NCI-H446 (cell line): ENCODE results near the gene CMIP.
"Not testable (repeated sequence)": the region's sequence is repeated elsewhere in the genome, so short reads cannot be mapped to it uniquely, and the experiment has no call there.

Experiments
- DNase-seq, 2 experiments: peaks; one replicate each; lab custom pipeline; 2025; lab: John Stamatoyannopoulos, UW

CMIP gene

DNA sequence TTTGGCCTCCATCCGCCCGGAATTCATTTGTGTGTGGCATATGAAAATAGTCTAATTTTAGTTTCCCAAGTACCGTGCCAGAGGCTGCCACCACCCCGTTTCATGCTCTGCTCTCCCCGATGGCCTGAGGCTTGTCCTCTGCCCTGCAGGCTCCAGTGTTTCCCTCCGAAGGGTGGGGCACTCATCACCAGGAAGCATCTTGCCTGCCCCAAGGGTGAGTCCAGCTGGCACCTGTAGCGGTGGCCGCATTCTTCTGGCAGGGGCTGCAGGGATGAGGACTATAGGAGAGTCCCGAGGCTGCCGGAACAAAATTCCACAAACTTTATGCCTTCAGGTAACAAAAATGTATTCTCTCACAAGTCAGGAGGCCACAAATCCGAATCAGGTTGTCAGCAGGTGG lies 23.1 kb upstream of the CMIP start:
- no peak for DNase-seq

GRCh38 chr16:81422153-81422552 lies 22.5 kb upstream of the CMIP start:
- not testable (repeated sequence) for DNase-seq

- no peak for DNase-seq
Observed at GRCh38 chr16:81424771-81425170, 19.8 kb upstream of the CMIP start.

- no peak for DNase-seq
Observed at GRCh38 chr16:81427219-81427618, 17.4 kb upstream of the CMIP start.

GRCh38 chr16:81429045-81429521 lies 15.5 kb upstream of the CMIP start:
- peak in 1 of 2 experiments; percentile 39 for DNase-seq

- no peak for DNase-seq
Observed at GRCh38 chr16:81431554-81432353, 12.9 kb upstream of the CMIP start.

DNA sequence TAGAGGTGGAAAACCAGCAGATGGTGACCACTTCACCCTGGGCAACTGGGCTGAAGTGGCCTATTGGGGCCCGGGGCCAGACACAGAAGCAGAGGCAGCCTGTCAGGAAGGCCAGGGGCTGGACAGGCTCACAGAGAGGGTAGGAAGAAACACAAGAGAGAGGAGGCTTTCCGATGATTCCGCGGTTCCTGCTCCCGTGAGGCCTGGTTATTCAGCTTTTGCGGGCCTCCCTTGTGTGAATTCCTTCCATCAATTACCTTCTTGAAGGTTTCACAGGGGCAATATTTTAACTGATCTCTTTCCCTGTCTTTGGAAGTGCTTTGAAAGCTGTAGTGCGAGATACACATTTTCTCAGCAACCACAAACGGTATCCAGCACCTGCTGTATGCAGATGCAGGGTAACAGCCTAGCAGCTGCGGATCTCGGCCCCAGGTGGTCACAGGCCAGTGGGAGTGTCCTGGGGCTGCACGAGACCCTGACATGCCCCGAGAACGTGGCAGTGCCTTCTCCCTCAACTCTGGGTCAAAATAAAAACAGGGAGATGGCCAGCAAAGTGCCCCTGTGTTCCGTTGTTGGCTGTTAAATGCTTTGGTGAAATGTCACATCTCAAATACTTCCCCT lies 11.6 kb upstream of the CMIP start:
- no peak for DNase-seq

- no peak for DNase-seq
Observed at GRCh38 chr16:81435103-81435502, 9.5 kb upstream of the CMIP start.

DNA sequence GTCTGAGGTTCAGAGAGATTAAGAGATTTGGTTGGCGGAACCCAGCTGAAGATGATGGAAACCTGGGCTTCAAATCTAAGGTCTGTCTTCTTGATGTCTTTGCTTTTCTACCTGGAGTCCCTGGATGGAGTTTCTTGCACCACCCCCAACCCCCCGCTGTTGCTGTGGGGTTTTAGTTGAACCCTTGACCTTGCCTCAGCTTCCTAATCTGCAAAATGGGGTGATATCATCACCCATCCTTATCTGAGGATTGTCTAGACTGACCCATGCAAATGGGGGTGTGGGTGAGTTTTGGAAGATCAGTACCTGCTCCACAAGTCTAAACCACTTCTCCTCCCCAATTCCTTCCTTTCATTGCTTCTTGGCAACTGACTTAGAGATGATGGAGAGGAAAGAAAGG lies 9.0 kb upstream of the CMIP start:
- no peak for DNase-seq

DNA sequence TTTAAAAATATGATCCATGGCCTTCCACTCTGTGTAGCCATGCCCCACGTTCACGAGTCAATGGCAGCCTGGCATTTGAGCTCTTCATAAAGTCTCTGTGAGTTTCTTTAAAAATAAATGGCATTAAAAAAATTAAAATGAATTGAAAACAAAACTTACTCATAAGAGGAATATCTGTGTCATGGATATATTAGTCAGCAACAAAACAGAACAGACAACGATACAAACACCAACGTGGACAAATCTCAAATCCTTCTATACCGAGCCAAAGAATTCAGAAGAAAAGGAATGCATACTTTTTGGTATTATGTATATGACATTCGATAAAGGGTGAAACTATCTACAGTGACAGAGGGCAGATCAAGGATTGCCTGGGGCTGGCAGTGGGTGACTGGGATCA lies 8.2 kb upstream of the CMIP start:
- no peak for DNase-seq

- DNase-seq, result no peak
Observed at GRCh38 chr16:81437865-81438264, 6.7 kb upstream of the CMIP start.

GRCh38 chr16:81440888-81441761 lies 3.5 kb upstream of the CMIP start:
- DNase-seq, result no peak

GRCh38 chr16:81442220-81442915 lies 2.2 kb upstream of the CMIP start:
- DNase-seq, result no peak

DNA sequence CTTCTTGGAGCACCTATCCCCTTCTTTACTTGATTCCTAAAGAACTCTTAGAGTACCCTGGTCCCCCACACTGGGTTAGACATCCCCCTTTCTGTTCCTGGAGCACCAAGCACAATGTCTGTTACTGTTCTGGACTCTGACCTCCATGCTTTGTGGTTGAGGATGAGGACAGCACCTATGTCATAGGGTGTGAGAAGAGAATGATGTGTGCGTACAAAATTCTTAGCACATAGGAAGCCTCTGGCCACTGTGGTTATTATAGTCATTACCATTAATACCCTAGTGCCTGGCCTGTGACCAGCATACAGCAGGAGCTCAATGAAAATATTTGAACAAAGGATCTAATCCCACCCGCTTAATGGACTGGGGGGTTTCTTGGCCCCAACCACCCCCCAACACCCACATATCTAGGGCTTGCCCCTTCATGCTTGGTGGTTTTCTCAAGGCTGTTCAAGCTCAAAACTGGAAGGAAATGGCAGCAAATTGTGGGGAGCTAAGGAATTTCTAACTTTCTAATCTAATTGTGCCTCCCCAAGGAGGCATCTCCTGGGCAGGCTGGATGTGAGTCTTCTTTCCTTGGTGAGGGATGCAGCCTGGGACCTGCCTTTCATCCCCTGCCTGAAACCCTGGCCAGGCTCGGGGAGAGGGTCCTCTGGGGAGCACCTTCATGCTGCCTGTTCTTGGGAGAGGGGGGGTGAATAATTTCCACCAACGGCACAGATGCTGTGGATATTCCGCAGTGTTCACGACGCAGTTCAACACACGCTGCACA lies 1.5 kb upstream of the CMIP start:
- DNase-seq, result no peak

- DNase-seq, result no peak
Observed at GRCh38 chr16:81443688-81444447, 740 bp upstream of the CMIP start.

- DNase-seq, result no peak
Observed at GRCh38 chr16:81445143-81445961, 744 bp downstream of the CMIP start.

- no peak for DNase-seq
Observed at GRCh38 chr16:81445966-81446906, 1.6 kb downstream of the CMIP start.

- no peak for DNase-seq
Observed at GRCh38 chr16:81446907-81447268, 2.3 kb downstream of the CMIP start.
